H1 (cell line): ENCODE data around the gene MDH1B. TPM values are rescaled to one million over a fixed set of nuclear protein-coding genes. Genes with fewer than 3 reads are reported as not detected.

ENCODE experiments used
- CTCF ChIA-PET: fragments of 300-600 bp; sonication (Branson Sonifier 250); formaldehyde crosslinking; loops from one replicate; lab custom pipeline; 2021; ENCODE audit not compliant: partially characterized antibody; lab: Charles Lee
- POLR2A ChIA-PET: fragments of 300-600 bp; sonication (Branson Sonifier 250); formaldehyde crosslinking; loops from one replicate; lab custom pipeline; 2021; ENCODE audit warnings: inconsistent platforms; ENCODE audit not compliant: partially characterized antibody; lab: Charles Lee
- DNase-seq, 2 experiments: peaks; one replicate each; pipeline versions ENCODE4 v3.0.0 to v3.0.0-alpha.2; 2010 to 2022; ENCODE audit warnings: low spot score in 2 of 2, low read depth in 1 of 2, mixed read lengths in 1 of 2
- FAIRE-seq: peaks from 2 replicates; lab custom pipeline; 2011; peaks lifted over from hg19 to GRCh38; lab: Jason Lieb, UNC
- H2AFZ ChIP-seq: 2 replicates; pipeline ENCODE4 v1.8.1; 2012; ENCODE audit warnings: low read length, inconsistent platforms
- H2AK5ac ChIP-seq: 2 replicates; pipeline ENCODE4 v1.6.1; 2013; ENCODE audit warnings: low read depth, low read length
- H2BK120ac ChIP-seq: replicated peaks from 2 replicates; pipeline ENCODE3; 2013; ENCODE audit warnings: low read depth, low read length, inconsistent platforms
- H2BK12ac ChIP-seq: 2 replicates; pipeline ENCODE4 v1.6.1; 2013; ENCODE audit warnings: low read depth, low read length
- H2BK15ac ChIP-seq: 2 replicates; pipeline ENCODE4 v1.6.1; 2013; ENCODE audit warnings: low read length
- H2BK20ac ChIP-seq: 2 replicates; pipeline ENCODE4 v1.6.1; 2013; ENCODE audit warnings: low read length
- H2BK5ac ChIP-seq: 2 replicates; pipeline ENCODE4 v1.6.1; 2013; ENCODE audit warnings: low read depth, low read length
- H3K14ac ChIP-seq: 2 replicates; pipeline ENCODE4 v1.6.1; 2013; ENCODE audit warnings: inconsistent platforms; ENCODE audit not compliant: insufficient read length
- H3K18ac ChIP-seq: 2 replicates; pipeline ENCODE4 v1.6.1; 2013; ENCODE audit warnings: low read length; ENCODE audit errors: extremely low read depth
- H3K23ac ChIP-seq: 2 replicates; pipeline ENCODE4 v1.6.1; 2013; ENCODE audit warnings: inconsistent platforms; ENCODE audit not compliant: insufficient read length
- H3K23me2 ChIP-seq: 2 replicates; pipeline ENCODE4 v1.6.1; 2013; ENCODE audit warnings: low read depth, low read length
- H3K27ac ChIP-seq: 2 replicates; pipeline ENCODE4 v1.6.1; 2011; ENCODE audit warnings: low read depth, low read length, inconsistent platforms
- H3K27me3 ChIP-seq, 4 experiments: replicated peaks in 1 of 4; 1 replicate in 1 of 4; 2 replicates in 3 of 4; pipeline versions ENCODE4 v1.6.1 to v1.8.1; 2011 to 2013; ENCODE audit warnings: low read length in 3 of 4, mild to moderate bottlenecking in 3 of 4, inconsistent platforms in 2 of 4, mixed read lengths in 2 of 4, moderate library complexity in 1 of 4; ENCODE audit not compliant: control insufficient read depth in 3 of 4, insufficient read depth in 3 of 4; ENCODE audit errors: extremely low read depth in 1 of 4
- H3K36me3 ChIP-seq, 4 experiments: 2 replicates each; pipeline versions ENCODE4 v1.6.1 to v1.8.1; 2011 to 2013; ENCODE audit warnings: mild to moderate bottlenecking in 4 of 4, low read length in 3 of 4, moderate library complexity in 2 of 4, control low read depth in 1 of 4, inconsistent platforms in 1 of 4; ENCODE audit not compliant: insufficient read depth in 4 of 4, control insufficient read depth in 2 of 4
- H3K4ac ChIP-seq: replicated peaks from 2 replicates; pipeline ENCODE3; 2013; ENCODE audit warnings: low read length, low read depth, mixed read lengths, inconsistent platforms; ENCODE audit not compliant: insufficient read length
- H3K4me1 ChIP-seq, 4 experiments: replicated peaks in 1 of 4; 1 replicate in 1 of 4; 2 replicates in 3 of 4; pipeline versions ENCODE4 v1.6.1 to v1.8.1; 2011 to 2013; ENCODE audit warnings: low read length in 3 of 4, inconsistent platforms in 2 of 4, mixed read lengths in 1 of 4; ENCODE audit not compliant: insufficient read depth in 4 of 4, control insufficient read depth in 3 of 4
- H3K4me2 ChIP-seq, 2 experiments: 2 replicates each; pipeline versions ENCODE4 v1.6.1 to v1.8.1; 2011 to 2013; ENCODE audit warnings: low read depth in 2 of 2, low read length in 2 of 2, control low read depth in 1 of 2, inconsistent platforms in 1 of 2, mild to moderate bottlenecking in 1 of 2; ENCODE audit not compliant: insufficient read depth in 1 of 2
- H3K4me3 ChIP-seq, 4 experiments: fragments of 200-600, 300-600 bp in 1 of 4; sonication (generic), shearing (Covaris generic), sonication (Bioruptor Twin) in 1 of 4; 2 replicates each; pipeline versions ENCODE4 v1.5.1 to v1.8.1; 2011 to 2016; ENCODE audit warnings: low read length in 4 of 4, low read depth in 3 of 4, control low read depth in 2 of 4, inconsistent platforms in 2 of 4, mild to moderate bottlenecking in 2 of 4, mixed read lengths in 1 of 4, moderate library complexity in 1 of 4; ENCODE audit not compliant: insufficient read depth in 2 of 4; ENCODE audit errors: extremely low read depth in 1 of 4
- H3K56ac ChIP-seq: replicated peaks from 2 replicates; pipeline ENCODE3; 2013; ENCODE audit warnings: low read depth, mild to moderate bottlenecking, mixed read lengths, low read length, inconsistent platforms; ENCODE audit not compliant: insufficient read length
- H3K79me1 ChIP-seq: 2 replicates; pipeline ENCODE4 v1.6.1; 2013; ENCODE audit warnings: low read depth, low read length, control low read depth
- H3K79me2 ChIP-seq, 2 experiments: 2 replicates each; pipeline versions ENCODE4 v1.6.1 to v1.8.1; 2012 to 2013; ENCODE audit warnings: low read length in 2 of 2, mild to moderate bottlenecking in 2 of 2, inconsistent platforms in 1 of 2; ENCODE audit not compliant: insufficient read depth in 2 of 2, control insufficient read depth in 1 of 2
- H3K9ac ChIP-seq, 4 experiments: replicated peaks in 1 of 4; 1 replicate in 1 of 4; 2 replicates in 3 of 4; pipeline versions ENCODE4 v1.6.1 to v1.8.1; 2011 to 2013; ENCODE audit warnings: low read depth in 3 of 4, low read length in 3 of 4, control low read depth in 2 of 4, mild to moderate bottlenecking in 2 of 4, moderate library complexity in 2 of 4, inconsistent platforms in 1 of 4; ENCODE audit errors: extremely low read depth in 1 of 4
- H3K9me3 ChIP-seq, 2 experiments: 2 replicates each; pipeline versions ENCODE4 v1.6.1 to v1.8.1; 2012 to 2013; ENCODE audit warnings: mild to moderate bottlenecking in 2 of 2, moderate library complexity in 2 of 2, control low read depth in 1 of 2, inconsistent platforms in 1 of 2, low read depth in 1 of 2, low read length in 1 of 2, mixed read lengths in 1 of 2; ENCODE audit not compliant: insufficient read depth in 2 of 2
- H4K20me1 ChIP-seq, 2 experiments: replicated peaks in 1 of 2; 2 replicates each; pipeline versions ENCODE3 to v1.8.1; 2011 to 2013; ENCODE audit warnings: inconsistent platforms in 2 of 2, low read length in 2 of 2, mild to moderate bottlenecking in 1 of 2; ENCODE audit not compliant: insufficient read depth in 2 of 2, control insufficient read depth in 1 of 2
- H4K5ac ChIP-seq: 2 replicates; pipeline ENCODE4 v1.6.1; 2013; ENCODE audit warnings: low read length, low read depth, mixed read lengths, inconsistent platforms; ENCODE audit not compliant: insufficient read length
- H4K8ac ChIP-seq: 2 replicates; pipeline ENCODE4 v1.8.0; 2013; ENCODE audit warnings: mild to moderate bottlenecking, moderate library complexity, low read length, inconsistent platforms; ENCODE audit not compliant: insufficient read depth; ENCODE audit errors: extremely low read depth
- H4K91ac ChIP-seq: replicated peaks from 2 replicates; pipeline ENCODE3; 2013; ENCODE audit warnings: low read length, mixed read lengths, inconsistent platforms; ENCODE audit not compliant: insufficient read length
- BACH1 ChIP-seq: IDR thresholded peaks from 2 replicates; pipeline ENCODE4 v1.6.1; 2012; ENCODE audit warnings: low read length, improper control_type of control experiment
- BCL11A ChIP-seq, 2 experiments: IDR thresholded peaks; one replicate each; pipeline ENCODE4 v1.6.1; 2011; ENCODE audit warnings: low read depth in 2 of 2, low read length in 2 of 2, mild to moderate bottlenecking in 2 of 2
- CEBPB ChIP-seq: IDR thresholded peaks from 2 replicates; pipeline ENCODE4 v1.6.1; 2012; ENCODE audit warnings: low read depth, low read length
- HDAC6 ChIP-seq: IDR thresholded peaks from one replicate; pipeline ENCODE4 v1.7.1; 2012; ENCODE audit warnings: low read depth, mild to moderate bottlenecking, inconsistent platforms, low read length, moderate library complexity
- KDM1A ChIP-seq: fragments of 200-600, 300-600 bp; sonication (generic); IDR thresholded peaks from 2 replicates; pipeline ENCODE4 v1.7.1; 2016; ENCODE audit warnings: mild to moderate bottlenecking, low read length, borderline replicate concordance
- KDM5A ChIP-seq: fragments of 200-600 bp; IDR thresholded peaks from 2 replicates; pipeline ENCODE4 v1.7.1; 2012; ENCODE audit warnings: mild to moderate bottlenecking, low read length, inconsistent platforms, mixed read lengths
- NANOG ChIP-seq: IDR thresholded peaks from 2 replicates; pipeline ENCODE4 v1.6.1; 2011; ENCODE audit warnings: low read length, low read depth, mild to moderate bottlenecking, inconsistent platforms; ENCODE audit not compliant: insufficient read depth, poor library complexity, severe bottlenecking
- PHF8 ChIP-seq: fragments of 200-600 bp; sonication (generic); conservative IDR thresholded peaks from 2 replicates; pipeline ENCODE4 v1.7.1; 2012; ENCODE audit warnings: low read depth, mild to moderate bottlenecking, inconsistent platforms, low read length, moderate library complexity
- POLR2AphosphoS5 ChIP-seq: IDR thresholded peaks from 2 replicates; pipeline ENCODE4 v1.6.1; 2011; ENCODE audit warnings: low read depth, low read length
- RAD21 ChIP-seq, 2 experiments: IDR thresholded peaks in 1 of 2; conservative IDR thresholded peaks in 1 of 2; 2 replicates each; pipeline ENCODE4 v1.6.1; 2011; ENCODE audit warnings: low read depth in 2 of 2, low read length in 2 of 2, improper control_type of control experiment in 1 of 2, inconsistent platforms in 1 of 2, mild to moderate bottlenecking in 1 of 2, moderate library complexity in 1 of 2
- RBBP5 ChIP-seq: IDR thresholded peaks from 2 replicates; pipeline ENCODE4 v1.7.1; 2012; ENCODE audit warnings: low read depth, mild to moderate bottlenecking, inconsistent platforms, low read length, moderate library complexity, borderline replicate concordance
- SP1 ChIP-seq: IDR thresholded peaks from 2 replicates; pipeline ENCODE4 v1.6.1; 2011; ENCODE audit warnings: low read depth, low read length
- SP2 ChIP-seq: IDR thresholded peaks from 2 replicates; pipeline ENCODE4 v1.6.1; 2012; ENCODE audit warnings: mild to moderate bottlenecking, low read length, inconsistent platforms
- SUZ12 ChIP-seq: fragments of 200-600 bp; sonication (generic); IDR thresholded peaks from 2 replicates; pipeline ENCODE4 v1.6.1; 2012; ENCODE audit warnings: mild to moderate bottlenecking, inconsistent platforms, low read length, moderate library complexity, mixed read lengths
- TAF7 ChIP-seq: optimal IDR thresholded peaks from 2 replicates; pipeline ENCODE3; 2011; ENCODE audit warnings: low read depth, mild to moderate bottlenecking, inconsistent platforms, low read length, moderate library complexity, borderline replicate concordance
- WGBS, 2 experiments: shearing (Covaris generic) in 1 of 2; methylation state at CpG; one replicate each; pipeline versions ENCODE4 v1.1.6 to v1.1.7; 2013 to 2015; ENCODE audit warnings: low lambda C conversion rate in 2 of 2, mixed read lengths in 2 of 2, inconsistent platforms in 1 of 2, low coverage in 1 of 2, missing lambda C conversion rate in 1 of 2; ENCODE audit not compliant: insufficient replicate concordance in 2 of 2, insufficient coverage in 1 of 2, insufficient read length in 1 of 2; ENCODE audit errors: extremely low coverage in 1 of 2, missing lambda C conversion rate in 1 of 2; 5-methylcytosine and 5-hydroxymethylcytosine counted together
- polyA plus RNA-seq, 7 experiments: library from polyadenylated mRNA; depleted of rRNA in 3 of 7; stranded (reverse) in 5 of 7; unstranded in 2 of 7; fragments of >200 nt in 5 of 7; fragments of 200-250 nt in 2 of 7; gene quantifications; 1 replicate in 5 of 7; 2 replicates in 1 of 7; 4 replicates in 1 of 7; pipeline versions ENCODE4 v1.2.1 to v1.2.3, GENCODE V29; 2011 to 2013; ENCODE audit warnings: missing spikeins in 2 of 7, mixed read lengths in 2 of 7
- total RNA-seq: library from RNA; stranded (reverse); fragmentation: NEBNext Ultra II Directional; extraction: Animal tissue kit (Norgen Biotek cat#: 25700); gene quantifications from 2 replicates; pipeline ENCODE4 v1.2.1, GENCODE V29; 2021

The MDH1B gene
- total and polyA plus RNA-seq, 2 of the 8 experiments (the other 6 are each of a cell fraction or from before 2014, with no cell fraction given): 1.5 to 2.1 TPM

DNA sequence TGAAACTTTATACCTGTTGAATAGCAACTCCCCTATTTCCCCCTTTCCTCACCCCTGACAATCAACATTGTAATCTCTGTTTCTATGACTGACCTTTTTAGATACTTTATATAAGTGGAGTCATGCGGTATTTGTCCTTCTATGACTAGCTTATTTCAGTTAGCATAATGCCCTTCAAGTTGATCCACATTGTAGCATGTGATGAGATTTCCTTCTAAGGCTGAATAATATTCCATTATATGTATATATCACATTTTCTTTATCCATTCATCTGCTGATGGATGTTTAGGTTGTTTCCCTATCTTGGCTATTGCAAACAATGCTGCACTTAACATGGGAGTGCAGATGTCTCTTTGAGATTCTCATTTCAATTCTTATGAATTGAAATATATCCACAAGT is 9.7 kb upstream of the MDH1B start:
- no peak overlapping the region for H3K56ac ChIP-seq
- H4K20me1 ChIP-seq: no peaks in the 10 kb centered on the region
- no peak overlapping the region for H2BK20ac ChIP-seq
- no peak overlapping the region for H2BK12ac ChIP-seq
- no peak overlapping the region for H3K9ac ChIP-seq
- CTCF ChIA-PET: interaction anchor here (1.2 to 2.1 kb wide), 2 partner anchors 8 to 10 kb away, joined by 4 to 6 read pairs; no protein-coding TSS in a partner anchor
- H4K8ac ChIP-seq: no peak overlapping the region
- H3K23me2 ChIP-seq: no peaks in the 10 kb centered on the region
- H4K5ac ChIP-seq: no peak overlapping the region
- 91% methylated on average over 1 of the region's 1 CpG; no CpG with 5 or more reads in 1 of the 2 experiments for WGBS, 2 experiments
- H3K79me2 ChIP-seq: peaks cover 0 to 20% of the 10 kb centered on the region in 2 experiments; a peak in 2 of 4 replicates
- no peak overlapping the region for H3K27ac ChIP-seq
- H3K4me3 ChIP-seq: no peak overlapping the region
- POLR2A ChIA-PET: interaction anchor here (0.9 to 1.3 kb wide), 2 partner anchors 10 to 18 kb away, joined by 3 read pairs; partner anchors contain the start of genes FASTKD2 and MDH1B
- DNase-seq (no peak), FAIRE-seq (no peak)
- H3K14ac ChIP-seq: no peak overlapping the region
- no peaks in the 10 kb centered on the region for H3K27me3 ChIP-seq
- no peak overlapping the region for H3K4me2 ChIP-seq
- no peak overlapping the region for H4K91ac ChIP-seq
- H3K23ac ChIP-seq: no peak overlapping the region
- H2BK120ac ChIP-seq: no peak overlapping the region
- H2AK5ac ChIP-seq: no peak overlapping the region
- H2AFZ ChIP-seq: no peak overlapping the region
- H3K4me1 ChIP-seq: no peaks in the 10 kb centered on the region
- no peak overlapping the region for H3K4ac ChIP-seq
- no peaks in the 10 kb centered on the region for H3K79me1 ChIP-seq
- H3K18ac ChIP-seq: no peak overlapping the region
- H2BK15ac ChIP-seq: no peak overlapping the region
- H3K36me3 ChIP-seq: peaks cover 3 to 57% (median 26%) of the 10 kb centered on the region in 4 experiments
- no peaks in the 10 kb centered on the region for H3K9me3 ChIP-seq
- no peak overlapping the region for H2BK5ac ChIP-seq
- TF ChIP-seq BCL11A (IDR thresholded peaks at IDR 0.05; ENCODE audit: low read depth in 2 of 2, low read length in 2 of 2): no peak
- no peak for TF ChIP-seq SP1
- TF ChIP-seq BACH1: no peak
- TF ChIP-seq KDM5A: no peak
- no peak for TF ChIP-seq SUZ12
- no peak for TF ChIP-seq KDM1A
- TF ChIP-seq TAF7: no peak
- no peak for TF ChIP-seq RAD21 (IDR thresholded peaks at IDR 0.05 in 1 of 2, conservative IDR thresholded peaks at IDR 0.05 in 1 of 2; ENCODE audit: low read depth in 2 of 2, low read length in 2 of 2)
- no peak for TF ChIP-seq NANOG
- no peak for TF ChIP-seq SP2
- TF ChIP-seq POLR2AphosphoS5: no peak
- TF ChIP-seq CEBPB: no peak
- no peak for TF ChIP-seq PHF8
- no peak for TF ChIP-seq HDAC6
- TF ChIP-seq RBBP5: no peak
